Liver (tissue), 9 donors: ENCODE data around the gene RAD50. TPM values are rescaled to one million over a fixed set of nuclear protein-coding genes. Genes with fewer than 3 reads are reported as not detected.

ENCODE experiments used
- DNase-seq: peaks from one replicate; pipeline ENCODE4 v3.0.0-alpha.2; 2017; ENCODE audit warnings: low spot score
- H3K27ac ChIP-seq, 2 donors: one replicate each; pipeline ENCODE4 v1.7.0; 2013; ENCODE audit warnings: inconsistent platforms in 2 of 2, low read length in 2 of 2, control low read depth in 1 of 2, low read depth in 1 of 2, mild to moderate bottlenecking in 1 of 2
- H3K27me3 ChIP-seq, 4 donors: one replicate each; pipeline versions ENCODE4 v1.6.1 to v1.7.0; 2013; ENCODE audit warnings: low read length in 3 of 4, inconsistent platforms in 1 of 4, mild to moderate bottlenecking in 1 of 4, moderate library complexity in 1 of 4; ENCODE audit not compliant: control insufficient read depth in 4 of 4, insufficient read depth in 4 of 4
- H3K36me3 ChIP-seq, 4 donors: one replicate each; pipeline versions ENCODE4 v1.6.1 to v1.7.0; 2013; ENCODE audit warnings: low read length in 3 of 4, mild to moderate bottlenecking in 3 of 4, low read depth in 1 of 4, moderate library complexity in 1 of 4; ENCODE audit not compliant: control insufficient read depth in 4 of 4, insufficient read depth in 3 of 4
- H3K4me1 ChIP-seq, 4 donors: one replicate each; pipeline versions ENCODE4 v1.6.1 to v1.7.0; 2013; ENCODE audit warnings: low read length in 3 of 4, mild to moderate bottlenecking in 3 of 4, moderate library complexity in 1 of 4; ENCODE audit not compliant: control insufficient read depth in 4 of 4, insufficient read depth in 4 of 4
- H3K4me3 ChIP-seq, 3 donors: one replicate each; pipeline versions ENCODE4 v1.6.1 to v1.7.0; 2013; ENCODE audit warnings: low read length in 3 of 3, control low read depth in 1 of 3, low read depth in 1 of 3, mild to moderate bottlenecking in 1 of 3
- H3K9ac ChIP-seq, 2 donors: one replicate each; pipeline ENCODE4 v1.7.0; 2013; ENCODE audit warnings: low read length in 2 of 2, mild to moderate bottlenecking in 2 of 2, moderate library complexity in 2 of 2, control low read depth in 1 of 2, low read depth in 1 of 2
- H3K9me3 ChIP-seq, 4 donors: one replicate each; pipeline versions ENCODE4 v1.6.1 to v1.7.0; 2013; ENCODE audit warnings: low read length in 3 of 4; ENCODE audit not compliant: control insufficient read depth in 4 of 4
- EGR1 ChIP-seq, 2 donors: IDR thresholded peaks; 2 replicates each; pipeline ENCODE4 v1.6.1; 2016 to 2018; ENCODE audit warnings: antibody characterized with exemption in 2 of 2, low read depth in 2 of 2
- FOXA1 ChIP-seq: IDR thresholded peaks from 2 replicates; pipeline ENCODE4 v1.6.1; 2016; ENCODE audit warnings: antibody characterized with exemption
- FOXA2 ChIP-seq: IDR thresholded peaks from 2 replicates; pipeline ENCODE4 v1.6.1; 2016; ENCODE audit warnings: antibody characterized with exemption
- GABPA ChIP-seq, 2 donors: IDR thresholded peaks in 1 of 2; conservative IDR thresholded peaks in 1 of 2; 2 replicates each; pipeline ENCODE4 v1.6.1; 2016; ENCODE audit warnings: antibody characterized with exemption in 2 of 2, mild to moderate bottlenecking in 1 of 2, moderate library complexity in 1 of 2
- HNF4A ChIP-seq, 2 donors: conservative IDR thresholded peaks; 2 replicates each; pipeline ENCODE4 v1.6.1; 2016; ENCODE audit warnings: antibody characterized with exemption in 2 of 2, mild to moderate bottlenecking in 2 of 2
- HNF4G ChIP-seq: IDR thresholded peaks from 2 replicates; pipeline ENCODE4 v1.6.1; 2016; ENCODE audit warnings: antibody characterized with exemption
- JUND ChIP-seq, 2 donors: IDR thresholded peaks; 2 replicates each; pipeline ENCODE4 v1.6.1; 2016; ENCODE audit warnings: antibody characterized with exemption in 2 of 2
- NR2F2 ChIP-seq: IDR thresholded peaks from 2 replicates; pipeline ENCODE4 v1.6.1; 2016; ENCODE audit warnings: antibody characterized with exemption
- RAD21 ChIP-seq, 2 donors: IDR thresholded peaks; 2 replicates each; pipeline ENCODE4 v1.6.1; 2016; ENCODE audit warnings: antibody characterized with exemption in 2 of 2, mild to moderate bottlenecking in 2 of 2
- RXRA ChIP-seq, 2 donors: IDR thresholded peaks; 2 replicates each; pipeline ENCODE4 v1.6.1; 2017 to 2018; ENCODE audit warnings: antibody characterized with exemption in 2 of 2, mild to moderate bottlenecking in 1 of 2
- SP1 ChIP-seq: IDR thresholded peaks from 2 replicates; pipeline ENCODE4 v1.6.1; 2018; ENCODE audit warnings: antibody characterized with exemption, mild to moderate bottlenecking
- TAF1 ChIP-seq: conservative IDR thresholded peaks from 2 replicates; pipeline ENCODE4 v1.6.1; 2016; ENCODE audit warnings: antibody characterized with exemption, mild to moderate bottlenecking
- YY1 ChIP-seq: IDR thresholded peaks from 2 replicates; pipeline ENCODE4 v1.6.1; 2016; ENCODE audit warnings: antibody characterized with exemption, mild to moderate bottlenecking
- WGBS: extraction: QIAGEN DNeasy Blood & Tissue Kit; methylation state at CpG from one replicate; pipeline ENCODE4 v1.1.7; 2013; 5-methylcytosine and 5-hydroxymethylcytosine counted together
- polyA plus RNA-seq, 2 donors: library from polyadenylated mRNA; stranded (reverse) in 1 of 2; unstranded in 1 of 2; fragments of 200-250 nt in 1 of 2; fragments of >200 nt in 1 of 2; fragmentation: Nextera tagmentation in 1 of 2; extraction: Ambion mirVana in 1 of 2; gene quantifications; one replicate each; pipeline versions ENCODE4 v1.2.1 to v1.2.3, GENCODE V29; 2013 to 2015
- total RNA-seq, 2 donors: library from RNA; depleted of rRNA; stranded (reverse); fragments of >200 nt; gene quantifications; one replicate each; pipeline ENCODE4 v1.2.3, GENCODE V29; 2014
- TF ChIP-seq, protein P1 (sequence below): fragments of 150-350 bp; IDR thresholded peaks from 2 replicates; pipeline ENCODE4 v1.5.1; 2017; ENCODE audit warnings: improper control_type of control experiment, low read depth, low read length; ENCODE audit not compliant: missing input control
- TF ChIP-seq, protein P2 (sequence below): IDR thresholded peaks from 2 replicates; pipeline ENCODE4 v1.6.1; 2016; ENCODE audit warnings: antibody characterized with exemption, mild to moderate bottlenecking
- TF ChIP-seq, protein P3 (sequence below): IDR thresholded peaks from 2 replicates; pipeline ENCODE4 v1.6.1; 2016; ENCODE audit warnings: antibody characterized with exemption
- TF ChIP-seq, protein P4 (sequence below): IDR thresholded peaks from 2 replicates; pipeline ENCODE4 v1.6.1; 2016; ENCODE audit warnings: antibody characterized with exemption
- TF ChIP-seq, protein P5 (sequence below): IDR thresholded peaks from 2 replicates; pipeline ENCODE4 v1.6.1; 2016; ENCODE audit warnings: antibody characterized with exemption
- donor health status: healthy.
- donor health status: healthy.
- donor health status: healthy.
- donor health status: healthy.
- donor health status: healthy.

Gene RAD50
- total and polyA plus RNA-seq, 4 donors, result 6.1 to 18.7 (median 14.9) TPM

DNA sequence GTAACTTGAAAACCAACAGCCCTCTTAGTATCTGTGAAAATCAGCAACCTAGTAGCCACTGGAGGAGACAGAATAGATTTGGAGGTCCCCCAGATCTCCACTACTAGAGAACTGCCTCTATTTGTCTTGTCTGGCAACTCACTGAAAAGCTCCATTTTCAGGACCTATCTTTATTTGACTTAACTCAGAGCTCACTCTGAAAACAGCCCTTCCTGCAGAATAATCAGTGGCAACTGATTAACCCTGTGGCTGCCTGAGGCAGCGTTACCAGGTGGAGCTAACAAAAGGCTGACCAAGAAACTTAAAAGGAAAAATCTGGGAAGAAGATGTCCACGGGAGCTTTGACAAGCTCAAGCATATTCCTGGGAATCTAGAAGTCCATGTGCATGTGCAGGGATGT lies 90.7 kb downstream of the RAD50 start:
- Histone ChIP-seq H3K27ac (no peak overlapping the region), H3K36me3 (peaks cover 0 to 9% (median 9%) of the 10 kb centered on the region in 4 donors), H3K4me1 (no peaks in the 10 kb centered on the region), H3K9ac (no peak overlapping the region), H3K9me3 (peaks cover 0 to 2% (median 0%) of the 10 kb centered on the region in 4 donors), H3K27me3 (no peaks in the 10 kb centered on the region), H3K4me3 (no peak overlapping the region)
- 64% methylated on average over 2 of the region's 2 CpGs for WGBS
- TF ChIP-seq, protein P1, sequence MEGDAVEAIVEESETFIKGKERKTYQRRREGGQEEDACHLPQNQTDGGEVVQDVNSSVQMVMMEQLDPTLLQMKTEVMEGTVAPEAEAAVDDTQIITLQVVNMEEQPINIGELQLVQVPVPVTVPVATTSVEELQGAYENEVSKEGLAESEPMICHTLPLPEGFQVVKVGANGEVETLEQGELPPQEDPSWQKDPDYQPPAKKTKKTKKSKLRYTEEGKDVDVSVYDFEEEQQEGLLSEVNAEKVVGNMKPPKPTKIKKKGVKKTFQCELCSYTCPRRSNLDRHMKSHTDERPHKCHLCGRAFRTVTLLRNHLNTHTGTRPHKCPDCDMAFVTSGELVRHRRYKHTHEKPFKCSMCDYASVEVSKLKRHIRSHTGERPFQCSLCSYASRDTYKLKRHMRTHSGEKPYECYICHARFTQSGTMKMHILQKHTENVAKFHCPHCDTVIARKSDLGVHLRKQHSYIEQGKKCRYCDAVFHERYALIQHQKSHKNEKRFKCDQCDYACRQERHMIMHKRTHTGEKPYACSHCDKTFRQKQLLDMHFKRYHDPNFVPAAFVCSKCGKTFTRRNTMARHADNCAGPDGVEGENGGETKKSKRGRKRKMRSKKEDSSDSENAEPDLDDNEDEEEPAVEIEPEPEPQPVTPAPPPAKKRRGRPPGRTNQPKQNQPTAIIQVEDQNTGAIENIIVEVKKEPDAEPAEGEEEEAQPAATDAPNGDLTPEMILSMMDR, result no peak
- no peak for TF ChIP-seq GABPA (IDR thresholded peaks at IDR 0.05 in 1 of 2, conservative IDR thresholded peaks at IDR 0.05 in 1 of 2)
- TF ChIP-seq, protein P2, sequence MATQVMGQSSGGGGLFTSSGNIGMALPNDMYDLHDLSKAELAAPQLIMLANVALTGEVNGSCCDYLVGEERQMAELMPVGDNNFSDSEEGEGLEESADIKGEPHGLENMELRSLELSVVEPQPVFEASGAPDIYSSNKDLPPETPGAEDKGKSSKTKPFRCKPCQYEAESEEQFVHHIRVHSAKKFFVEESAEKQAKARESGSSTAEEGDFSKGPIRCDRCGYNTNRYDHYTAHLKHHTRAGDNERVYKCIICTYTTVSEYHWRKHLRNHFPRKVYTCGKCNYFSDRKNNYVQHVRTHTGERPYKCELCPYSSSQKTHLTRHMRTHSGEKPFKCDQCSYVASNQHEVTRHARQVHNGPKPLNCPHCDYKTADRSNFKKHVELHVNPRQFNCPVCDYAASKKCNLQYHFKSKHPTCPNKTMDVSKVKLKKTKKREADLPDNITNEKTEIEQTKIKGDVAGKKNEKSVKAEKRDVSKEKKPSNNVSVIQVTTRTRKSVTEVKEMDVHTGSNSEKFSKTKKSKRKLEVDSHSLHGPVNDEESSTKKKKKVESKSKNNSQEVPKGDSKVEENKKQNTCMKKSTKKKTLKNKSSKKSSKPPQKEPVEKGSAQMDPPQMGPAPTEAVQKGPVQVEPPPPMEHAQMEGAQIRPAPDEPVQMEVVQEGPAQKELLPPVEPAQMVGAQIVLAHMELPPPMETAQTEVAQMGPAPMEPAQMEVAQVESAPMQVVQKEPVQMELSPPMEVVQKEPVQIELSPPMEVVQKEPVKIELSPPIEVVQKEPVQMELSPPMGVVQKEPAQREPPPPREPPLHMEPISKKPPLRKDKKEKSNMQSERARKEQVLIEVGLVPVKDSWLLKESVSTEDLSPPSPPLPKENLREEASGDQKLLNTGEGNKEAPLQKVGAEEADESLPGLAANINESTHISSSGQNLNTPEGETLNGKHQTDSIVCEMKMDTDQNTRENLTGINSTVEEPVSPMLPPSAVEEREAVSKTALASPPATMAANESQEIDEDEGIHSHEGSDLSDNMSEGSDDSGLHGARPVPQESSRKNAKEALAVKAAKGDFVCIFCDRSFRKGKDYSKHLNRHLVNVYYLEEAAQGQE, result no peak
- no peak for TF ChIP-seq FOXA1
- TF ChIP-seq HNF4A (conservative IDR thresholded peaks at IDR 0.05), result no peak
- no peak for TF ChIP-seq TAF1
- no peak for TF ChIP-seq EGR1 (IDR thresholded peaks at IDR 0.05; ENCODE audit: low read depth in 2 of 2)
- TF ChIP-seq, protein P3, sequence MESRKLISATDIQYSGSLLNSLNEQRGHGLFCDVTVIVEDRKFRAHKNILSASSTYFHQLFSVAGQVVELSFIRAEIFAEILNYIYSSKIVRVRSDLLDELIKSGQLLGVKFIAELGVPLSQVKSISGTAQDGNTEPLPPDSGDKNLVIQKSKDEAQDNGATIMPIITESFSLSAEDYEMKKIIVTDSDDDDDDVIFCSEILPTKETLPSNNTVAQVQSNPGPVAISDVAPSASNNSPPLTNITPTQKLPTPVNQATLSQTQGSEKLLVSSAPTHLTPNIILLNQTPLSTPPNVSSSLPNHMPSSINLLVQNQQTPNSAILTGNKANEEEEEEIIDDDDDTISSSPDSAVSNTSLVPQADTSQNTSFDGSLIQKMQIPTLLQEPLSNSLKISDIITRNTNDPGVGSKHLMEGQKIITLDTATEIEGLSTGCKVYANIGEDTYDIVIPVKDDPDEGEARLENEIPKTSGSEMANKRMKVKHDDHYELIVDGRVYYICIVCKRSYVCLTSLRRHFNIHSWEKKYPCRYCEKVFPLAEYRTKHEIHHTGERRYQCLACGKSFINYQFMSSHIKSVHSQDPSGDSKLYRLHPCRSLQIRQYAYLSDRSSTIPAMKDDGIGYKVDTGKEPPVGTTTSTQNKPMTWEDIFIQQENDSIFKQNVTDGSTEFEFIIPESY, result no peak
- TF ChIP-seq, protein P4, sequence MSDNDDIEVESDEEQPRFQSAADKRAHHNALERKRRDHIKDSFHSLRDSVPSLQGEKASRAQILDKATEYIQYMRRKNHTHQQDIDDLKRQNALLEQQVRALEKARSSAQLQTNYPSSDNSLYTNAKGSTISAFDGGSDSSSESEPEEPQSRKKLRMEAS, result no peak
- TF ChIP-seq, protein P5, sequence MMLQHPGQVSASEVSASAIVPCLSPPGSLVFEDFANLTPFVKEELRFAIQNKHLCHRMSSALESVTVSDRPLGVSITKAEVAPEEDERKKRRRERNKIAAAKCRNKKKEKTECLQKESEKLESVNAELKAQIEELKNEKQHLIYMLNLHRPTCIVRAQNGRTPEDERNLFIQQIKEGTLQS, result no peak
- TF ChIP-seq RXRA (IDR thresholded peaks at IDR 0.05), result no peak
- no peak for TF ChIP-seq RAD21 (IDR thresholded peaks at IDR 0.05)
- no peak for TF ChIP-seq SP1
- no peak for TF ChIP-seq JUND (IDR thresholded peaks at IDR 0.05)
- no peak for TF ChIP-seq FOXA2
- no peak for TF ChIP-seq YY1
- no peak for TF ChIP-seq HNF4G
- no peak for TF ChIP-seq NR2F2
- DNase-seq, result no peak
